ENCODE measurements around the gene SLC19A1.

The SLC19A1 gene

GRCh38 chr21:45548711-45549491 lies 6.7 kb upstream of the SLC19A1 start:
- DNase-seq (no peak), ATAC-seq (replicated peaks) (no peak)
- Mint-ChIP-seq H3K27ac (peak overlapping the region; percentile 37), H3K4me1 (peaks cover 30 to 48% of the 10 kb centered on the region in 2 donors), H3K9me3 (no peaks in the 10 kb centered on the region), H3K4me3 (peak overlapping the region in 1 of 2 donors; percentile 49), H3K36me3 (no peaks in the 10 kb centered on the region), H3K27me3 (no peaks in the 10 kb centered on the region)

DNA sequence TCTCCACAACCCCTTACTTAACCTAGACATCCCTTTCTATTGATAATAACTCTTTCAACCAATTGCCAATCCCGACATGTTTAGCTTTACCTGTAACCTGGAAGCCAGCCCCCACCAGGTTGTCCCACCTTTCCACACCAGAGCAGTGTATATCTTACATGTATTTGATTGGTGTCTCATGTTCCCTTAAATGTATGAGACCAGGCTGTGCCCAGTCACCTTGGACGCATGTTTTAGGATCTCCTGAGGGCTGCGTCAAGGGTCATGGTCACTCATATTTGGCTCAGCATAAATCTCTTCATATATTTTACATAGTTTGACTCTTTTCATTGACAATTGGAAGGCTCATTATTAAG lies 5.3 kb upstream of the SLC19A1 start:
- H3K27me3 Mint-ChIP-seq: no peaks in the 10 kb centered on the region
- H3K9me3 Mint-ChIP-seq: no peaks in the 10 kb centered on the region
- peaks cover 36 to 52% of the 10 kb centered on the region in 2 donors for H3K4me1 Mint-ChIP-seq
- no peak overlapping the region for H3K27ac Mint-ChIP-seq
- H3K4me3 Mint-ChIP-seq: no peak overlapping the region
- DNase-seq (no peak), ATAC-seq (replicated peaks) (no peak)
- H3K36me3 Mint-ChIP-seq: no peaks in the 10 kb centered on the region

- Mint-ChIP-seq H3K27ac (no peak overlapping the region), H3K9me3 (no peaks in the 10 kb centered on the region), H3K4me3 (no peak overlapping the region), H3K4me1 (peaks cover 32 to 48% of the 10 kb centered on the region in 2 donors), H3K36me3 (no peaks in the 10 kb centered on the region), H3K27me3 (no peaks in the 10 kb centered on the region)
- DNase-seq (no peak), ATAC-seq (replicated peaks) (no peak)
Measured at GRCh38 chr21:45546636-45547544, 4.7 kb upstream of the SLC19A1 start.

DNA sequence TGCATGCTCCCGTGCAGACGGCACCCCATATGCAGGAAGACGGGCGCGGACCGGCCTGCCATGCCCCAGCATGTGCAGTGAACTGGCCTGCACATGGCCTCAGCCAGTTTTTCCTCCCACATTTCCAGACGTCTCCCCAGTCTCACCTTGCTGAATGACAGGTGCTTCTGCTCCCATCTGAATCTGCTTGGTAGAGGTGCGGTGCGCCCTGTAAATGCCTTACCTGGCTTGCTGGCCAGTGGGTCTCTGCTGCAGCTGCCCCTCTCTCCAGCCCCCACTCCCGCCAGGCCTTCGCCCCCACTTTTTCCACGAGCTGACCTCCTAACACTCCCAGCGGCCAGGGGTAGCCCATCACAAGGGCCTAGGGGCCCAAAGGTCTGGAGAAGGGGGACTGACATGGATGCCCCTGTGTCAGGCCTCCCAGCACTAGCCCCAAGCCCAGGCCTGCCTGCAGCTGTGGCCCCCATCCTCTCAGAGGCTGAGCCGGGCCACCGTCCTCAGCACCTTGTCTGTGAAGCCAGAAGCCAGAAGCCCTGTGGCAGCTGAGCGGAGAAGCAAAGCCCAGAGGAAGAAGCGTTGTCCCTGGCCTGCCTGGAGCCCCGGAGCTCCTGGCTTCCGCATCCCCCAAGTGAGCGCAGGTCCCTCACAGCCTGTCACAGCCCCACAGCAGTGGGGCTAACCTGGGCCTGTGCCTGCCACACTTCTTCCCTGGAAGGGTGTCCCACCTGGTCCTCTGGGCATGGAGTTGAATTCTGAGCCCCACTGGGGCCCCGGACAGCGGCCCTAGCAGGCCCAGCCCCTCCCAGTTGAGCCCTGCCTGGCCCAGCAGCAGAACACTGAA lies 3.7 kb upstream of the SLC19A1 start:
- Mint-ChIP-seq H3K36me3 (no peaks in the 10 kb centered on the region), H3K4me3 (no peak overlapping the region), H3K4me1 (peaks cover 26 to 45% of the 10 kb centered on the region in 2 donors), H3K27me3 (no peaks in the 10 kb centered on the region), H3K27ac (no peak overlapping the region), H3K9me3 (no peaks in the 10 kb centered on the region)
- DNase-seq (no peak), ATAC-seq (replicated peaks) (no peak)

- no peak for ATAC-seq (replicated peaks)
- Mint-ChIP-seq H3K4me3 (no peak overlapping the region), H3K27ac (no peak overlapping the region), H3K27me3 (no peaks in the 10 kb centered on the region), H3K36me3 (no peaks in the 10 kb centered on the region), H3K4me1 (peaks cover 23 to 45% of the 10 kb centered on the region in 2 donors), H3K9me3 (no peaks in the 10 kb centered on the region)
- DNase-seq: no peak
Measured at GRCh38 chr21:45545236-45545570, 3.0 kb upstream of the SLC19A1 start.

- no peak overlapping the region for H3K27ac Mint-ChIP-seq
- H3K4me3 Mint-ChIP-seq: no peak overlapping the region
- H3K27me3 Mint-ChIP-seq: no peaks in the 10 kb centered on the region
- H3K4me1 Mint-ChIP-seq: peaks cover 25 to 45% of the 10 kb centered on the region in 2 donors
- no peaks in the 10 kb centered on the region for H3K9me3 Mint-ChIP-seq
- ATAC-seq (replicated peaks) (no peak), DNase-seq (no peak)
- no peaks in the 10 kb centered on the region for H3K36me3 Mint-ChIP-seq
Measured at GRCh38 chr21:45544449-45545235, 2.4 kb upstream of the SLC19A1 start.

GRCh38 chr21:45543710-45544448 lies 1.6 kb upstream of the SLC19A1 start:
- DNase-seq (no peak), ATAC-seq (replicated peaks) (no peak)
- Mint-ChIP-seq H3K4me3 (peak overlapping the region in 1 of 2 donors; percentile 50), H3K4me1 (peaks cover 22 to 38% of the 10 kb centered on the region in 2 donors), H3K36me3 (no peaks in the 10 kb centered on the region), H3K9me3 (no peaks in the 10 kb centered on the region), H3K27me3 (no peaks in the 10 kb centered on the region), H3K27ac (peak overlapping the region; percentile 92)

DNA sequence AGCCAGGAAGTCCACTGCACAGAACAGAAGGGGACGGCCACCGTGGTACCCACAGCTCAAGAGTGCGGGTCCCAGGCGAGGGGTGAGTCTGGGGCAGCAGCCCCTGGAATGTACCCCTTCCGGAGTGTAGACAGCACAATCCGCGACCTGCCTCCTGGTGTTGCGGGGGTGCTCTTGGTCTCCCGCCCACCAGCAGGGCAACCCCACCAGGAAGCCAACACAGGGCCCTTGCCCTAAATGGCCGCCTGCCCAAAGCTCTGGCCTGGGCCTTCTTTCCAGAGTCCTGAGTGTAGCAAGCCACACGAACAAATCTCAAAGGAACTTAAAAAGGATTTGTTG lies 1.1 kb upstream of the SLC19A1 start:
- Mint-ChIP-seq H3K36me3 (no peaks in the 10 kb centered on the region), H3K27me3 (no peaks in the 10 kb centered on the region), H3K27ac (peak overlapping the region; percentile 92), H3K4me3 (peak overlapping the region; percentile 60 to 69), H3K9me3 (no peaks in the 10 kb centered on the region), H3K4me1 (peaks cover 21 to 37% of the 10 kb centered on the region in 2 donors)
- ATAC-seq (replicated peaks) (no peak), DNase-seq (no peak)

- H3K9me3 Mint-ChIP-seq: no peaks in the 10 kb centered on the region
- DNase-seq (no peak), ATAC-seq (replicated peaks) (peak in 1 of 2 donors; percentile 6)
- peak overlapping the region; percentile 60 to 69 for H3K4me3 Mint-ChIP-seq
- peaks cover 0 to 3% of the 10 kb centered on the region in 2 donors for H3K36me3 Mint-ChIP-seq
- H3K27me3 Mint-ChIP-seq: no peaks in the 10 kb centered on the region
- peaks cover 21 to 37% of the 10 kb centered on the region in 2 donors for H3K4me1 Mint-ChIP-seq
- H3K27ac Mint-ChIP-seq: peak overlapping the region; percentile 56
Measured at GRCh38 chr21:45542667-45543370, 579 bp upstream of the SLC19A1 start.

DNA sequence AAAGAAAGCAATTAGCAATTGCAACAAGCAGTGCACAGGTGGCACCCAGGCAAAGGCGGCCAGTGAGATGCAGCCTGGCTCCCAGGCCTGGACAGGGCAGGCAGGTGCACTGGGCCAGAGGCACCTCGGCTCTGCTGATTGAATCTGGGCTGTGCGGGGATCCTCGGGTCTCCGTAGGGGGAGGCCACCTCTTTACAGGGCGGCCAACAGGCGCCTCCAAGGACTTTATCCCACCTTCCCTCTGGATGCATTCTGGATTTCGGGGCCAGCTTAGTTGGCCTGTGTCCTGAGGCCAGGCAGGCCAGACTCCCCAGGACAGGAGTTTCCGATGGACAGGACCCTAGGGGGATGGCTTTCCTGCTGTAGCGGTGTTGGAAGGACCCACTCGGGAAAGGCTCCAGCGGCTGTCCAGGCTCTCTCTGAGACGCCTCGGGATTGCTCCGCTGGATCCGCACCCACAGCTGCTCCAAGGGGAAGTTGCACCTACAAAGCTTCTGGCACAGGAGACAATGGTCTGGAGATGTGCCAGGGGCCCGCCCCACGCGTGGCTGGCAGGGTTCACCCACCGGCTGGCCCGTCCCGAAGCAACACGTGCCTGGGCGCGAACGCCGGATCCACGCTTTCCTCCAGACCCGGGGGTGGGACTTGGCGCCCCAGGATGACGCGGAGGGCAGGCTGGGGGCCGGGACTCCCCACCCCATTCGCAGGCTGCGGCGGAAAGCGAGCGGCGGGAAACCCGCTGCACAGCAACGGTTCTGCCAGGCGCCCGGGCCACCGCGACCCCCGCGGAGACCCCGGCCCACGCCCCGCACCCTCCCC lies 810 bp downstream of the SLC19A1 start:
- peaks cover 0 to 6% of the 10 kb centered on the region in 2 donors for H3K36me3 Mint-ChIP-seq
- no peaks in the 10 kb centered on the region for H3K27me3 Mint-ChIP-seq
- ATAC-seq (replicated peaks) (peak; percentile 78 to 81), DNase-seq (peak; percentile 53)
- H3K27ac Mint-ChIP-seq: peak overlapping the region; percentile 77
- peaks cover 21 to 37% of the 10 kb centered on the region in 2 donors for H3K4me1 Mint-ChIP-seq
- peak overlapping the region; percentile 82 to 83 for H3K4me3 Mint-ChIP-seq
- no peaks in the 10 kb centered on the region for H3K9me3 Mint-ChIP-seq

DNA sequence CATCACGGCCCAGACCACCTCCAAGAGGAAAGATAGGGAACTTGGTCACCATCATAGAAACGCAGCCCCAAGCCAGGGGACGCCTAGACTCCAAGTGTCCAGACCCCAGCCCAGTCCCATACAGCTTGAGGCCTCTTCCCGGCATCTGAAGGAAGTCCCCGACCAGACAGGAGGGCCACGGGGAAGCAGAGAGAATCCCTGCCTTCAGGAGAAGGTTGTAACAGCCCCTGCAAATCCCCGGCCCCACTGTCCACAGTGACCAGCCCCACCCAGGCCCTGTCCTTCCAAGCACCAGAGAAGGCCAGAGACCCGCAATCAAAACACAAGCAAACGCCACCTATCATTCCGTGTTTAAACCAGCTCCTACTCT lies 1.7 kb downstream of the SLC19A1 start:
- peak overlapping the region; percentile 82 to 83 for H3K4me3 Mint-ChIP-seq
- H3K27me3 Mint-ChIP-seq: no peaks in the 10 kb centered on the region
- H3K27ac Mint-ChIP-seq: peak overlapping the region; percentile 51
- DNase-seq: no peak
- peaks cover 3 to 11% of the 10 kb centered on the region in 2 donors for H3K36me3 Mint-ChIP-seq
- ATAC-seq (replicated peaks): no peak
- peaks cover 23 to 39% of the 10 kb centered on the region in 2 donors for H3K4me1 Mint-ChIP-seq
- no peaks in the 10 kb centered on the region for H3K9me3 Mint-ChIP-seq
